IMR-90 (cell line): ENCODE measurements around the gene TMEM131. TPM values are rescaled to one million over a fixed set of nuclear protein-coding genes. Genes with fewer than 3 reads are reported as not detected.

Experiments used
- ATAC-seq: fragments of 200-7000 bp; cut with Tn5 transposase; 2 replicates; pipeline ENCODE4 v1.9.1; 2020; ENCODE audit warnings: low read depth, mild to moderate bottlenecking, moderate library complexity
- BruUV-seq: library from RNA; stranded (reverse); fragments of 400-500 nt; replicated peaks from 2 replicates; lab custom pipeline; 2021; lab: Mats Ljungman, UMichigan
- CTCF ChIA-PET: fragments of 300-600 bp; formaldehyde crosslinking; extraction: SDS; loops from one replicate; lab custom pipeline; 2021; ENCODE audit warnings: antibody characterized with exemption; lab: Yijun Ruan, JAX
- POLR2A ChIA-PET: fragments of 300-600 bp; sonication (Branson Sonifier 250); formaldehyde crosslinking; loops from one replicate; lab custom pipeline; 2022; ENCODE audit warnings: antibody characterized with exemption; ENCODE audit not compliant: unreplicated experiment; lab: Charles Lee
- DNase-seq: peaks from one replicate; pipeline ENCODE4 v3.0.0; 2013
- H2AFZ ChIP-seq: replicated peaks from 2 replicates; pipeline ENCODE3; 2013; ENCODE audit warnings: low read length, mild to moderate bottlenecking; ENCODE audit not compliant: poor library complexity
- H2AK5ac ChIP-seq: 2 replicates; pipeline ENCODE4 v1.6.1; 2013; ENCODE audit warnings: low read depth, low read length, inconsistent platforms
- H2AK9ac ChIP-seq: replicated peaks from 2 replicates; pipeline ENCODE3; 2013; ENCODE audit warnings: mild to moderate bottlenecking, low read depth, low read length, moderate library complexity; ENCODE audit not compliant: poor library complexity
- H2BK120ac ChIP-seq: 2 replicates; pipeline ENCODE4 v1.6.1; 2013; ENCODE audit warnings: low read depth, low read length, inconsistent platforms
- H2BK15ac ChIP-seq: 3 replicates; pipeline ENCODE4 v1.6.1; 2013; ENCODE audit warnings: low read depth, low read length, inconsistent platforms
- H2BK20ac ChIP-seq: 2 replicates; pipeline ENCODE4 v1.6.1; 2013; ENCODE audit warnings: low read depth, mild to moderate bottlenecking, inconsistent platforms, low read length, moderate library complexity
- H2BK5ac ChIP-seq: 2 replicates; pipeline ENCODE4 v1.6.1; 2013; ENCODE audit warnings: mild to moderate bottlenecking, low read depth, low read length, inconsistent platforms; ENCODE audit not compliant: poor library complexity, severe bottlenecking
- H3K14ac ChIP-seq: replicated peaks from 2 replicates; pipeline ENCODE4 v1.6.1; 2013; ENCODE audit warnings: low read depth, low read length, inconsistent platforms
- H3K18ac ChIP-seq: 2 replicates; pipeline ENCODE4 v1.6.1; 2013; ENCODE audit warnings: low read depth, low read length, control low read depth
- H3K23ac ChIP-seq: 2 replicates; pipeline ENCODE4 v1.6.1; 2013; ENCODE audit warnings: low read depth, low read length, inconsistent platforms
- H3K27ac ChIP-seq: 2 replicates; pipeline ENCODE4 v1.5.1; 2013; ENCODE audit warnings: mild to moderate bottlenecking, control low read depth, low read length; ENCODE audit not compliant: insufficient read depth
- H3K27me3 ChIP-seq: 2 replicates; pipeline ENCODE4 v1.6.1; 2013; ENCODE audit warnings: low read length; ENCODE audit not compliant: control insufficient read depth, insufficient read depth
- H3K36me3 ChIP-seq: 2 replicates; pipeline ENCODE4 v1.6.1; 2013; ENCODE audit warnings: low read length, mixed read lengths; ENCODE audit not compliant: control insufficient read depth, insufficient read depth
- H3K4ac ChIP-seq: 2 replicates; pipeline ENCODE4 v1.6.1; 2013; ENCODE audit warnings: low read depth, low read length, inconsistent platforms
- H3K4me1 ChIP-seq: 2 replicates; pipeline ENCODE4 v1.6.1; 2013; ENCODE audit warnings: low read length, mixed read lengths; ENCODE audit not compliant: control insufficient read depth, insufficient read depth
- H3K4me2 ChIP-seq: 2 replicates; pipeline ENCODE4 v1.6.1; 2013; ENCODE audit warnings: low read depth, mild to moderate bottlenecking, control low read depth, low read length, moderate library complexity
- H3K4me3 ChIP-seq: 2 replicates; pipeline ENCODE4 v1.5.1; 2013; ENCODE audit warnings: low read depth, mild to moderate bottlenecking, control low read depth, low read length, moderate library complexity; ENCODE audit not compliant: insufficient read depth
- H3K56ac ChIP-seq: 2 replicates; pipeline ENCODE4 v1.6.1; 2013; ENCODE audit warnings: low read length, inconsistent platforms; ENCODE audit not compliant: insufficient read depth; ENCODE audit errors: extremely low read depth
- H3K79me1 ChIP-seq, 2 experiments: 2 replicates each; pipeline ENCODE4 v1.6.1; 2013; ENCODE audit warnings: low read length in 2 of 2, inconsistent platforms in 1 of 2, low read depth in 1 of 2
- H3K9ac ChIP-seq: 2 replicates; pipeline ENCODE4 v1.6.1; 2013; ENCODE audit warnings: low read depth, low read length, control low read depth
- H3K9me1 ChIP-seq: 2 replicates; pipeline ENCODE4 v1.6.1; 2013; ENCODE audit warnings: low read length, inconsistent platforms; ENCODE audit not compliant: insufficient read depth
- H3K9me3 ChIP-seq: 2 replicates; pipeline ENCODE4 v1.6.1; 2013; ENCODE audit warnings: low read length; ENCODE audit not compliant: control insufficient read depth, insufficient read depth
- H4K20me1 ChIP-seq: 2 replicates; pipeline ENCODE4 v1.6.1; 2013; ENCODE audit warnings: low read length, inconsistent platforms; ENCODE audit not compliant: insufficient read depth
- H4K5ac ChIP-seq: 2 replicates; pipeline ENCODE4 v1.6.1; 2013; ENCODE audit warnings: mild to moderate bottlenecking, low read depth, low read length, control low read depth
- H4K8ac ChIP-seq, 2 experiments: 2 replicates each; pipeline ENCODE4 v1.6.1; 2013; ENCODE audit warnings: low read depth in 2 of 2, low read length in 2 of 2, control low read depth in 1 of 2, inconsistent platforms in 1 of 2
- H4K91ac ChIP-seq: 2 replicates; pipeline ENCODE4 v1.6.1; 2013; ENCODE audit warnings: low read depth, low read length, inconsistent platforms; ENCODE audit not compliant: insufficient read depth
- CEBPB ChIP-seq: IDR thresholded peaks from 2 replicates; pipeline ENCODE4 v1.6.1; 2012; ENCODE audit warnings: low read depth, low read length, improper control_type of control experiment
- MAFK ChIP-seq: IDR thresholded peaks from 2 replicates; pipeline ENCODE4 v1.6.1; 2012; ENCODE audit warnings: low read depth, low read length, improper control_type of control experiment
- WGBS, 2 experiments: methylation state at CpG; one replicate each; pipeline versions ENCODE4 v1.1.5 to v1.1.7; 2013; ENCODE audit warnings: missing lambda C conversion rate in 2 of 2; ENCODE audit not compliant: insufficient read length in 1 of 2; ENCODE audit errors: extremely low coverage in 2 of 2; 5-methylcytosine and 5-hydroxymethylcytosine counted together
- dilution Hi-C: fragments of 300-500 bp; cut with HindIII; formaldehyde crosslinking; loops from one replicate; pipeline ENCODE4 v1.14.3; 2018; ENCODE audit warnings: low sequenced_read_pairs; ENCODE audit not compliant: unreplicated experiment
- in situ Hi-C: fragments of 300-500 bp; cut with MboI; formaldehyde crosslinking; loops from 3 replicates; pipeline ENCODE4 v1.14.3; 2019; ENCODE audit warnings: low sequenced_read_pairs, inconsistent platforms, mixed read lengths
- intact Hi-C: fragments of 100-400 bp; cut with micrococcal nuclease; formaldehyde crosslinking; loops from 2 replicates; pipeline ENCODE4 v1.10.0; 2022
- polyA plus RNA-seq, 3 experiments: library from polyadenylated mRNA; depleted of rRNA; stranded (reverse); fragments of >200 nt; gene quantifications; 2 replicates each; pipeline ENCODE4 v1.2.3, GENCODE V29; 2012; ENCODE audit warnings: low replicate concordance in 1 of 3
- total RNA-seq: library from RNA; depleted of rRNA; stranded (reverse); fragments of >200 nt; gene quantifications from 2 replicates; pipeline ENCODE4 v1.2.3, GENCODE V29; 2012
- TF ChIP-seq, protein P1 (sequence below): fragments of 150-350 bp; IDR thresholded peaks from 2 replicates; pipeline ENCODE4 v1.6.1; 2017; ENCODE audit warnings: mild to moderate bottlenecking, antibody characterized with exemption, low read length, low read depth
- TF ChIP-seq, protein P2 (sequence below): fragments of 150-350 bp; IDR thresholded peaks from 2 replicates; pipeline ENCODE4 v1.6.1; 2016; ENCODE audit warnings: low read depth, mild to moderate bottlenecking, low read length, moderate library complexity, borderline replicate concordance

The TMEM131 gene
- total and polyA plus RNA-seq, 2 of the 4 experiments (the other 2 are of a cell fraction), result 13.3 to 14.0 TPM

DNA sequence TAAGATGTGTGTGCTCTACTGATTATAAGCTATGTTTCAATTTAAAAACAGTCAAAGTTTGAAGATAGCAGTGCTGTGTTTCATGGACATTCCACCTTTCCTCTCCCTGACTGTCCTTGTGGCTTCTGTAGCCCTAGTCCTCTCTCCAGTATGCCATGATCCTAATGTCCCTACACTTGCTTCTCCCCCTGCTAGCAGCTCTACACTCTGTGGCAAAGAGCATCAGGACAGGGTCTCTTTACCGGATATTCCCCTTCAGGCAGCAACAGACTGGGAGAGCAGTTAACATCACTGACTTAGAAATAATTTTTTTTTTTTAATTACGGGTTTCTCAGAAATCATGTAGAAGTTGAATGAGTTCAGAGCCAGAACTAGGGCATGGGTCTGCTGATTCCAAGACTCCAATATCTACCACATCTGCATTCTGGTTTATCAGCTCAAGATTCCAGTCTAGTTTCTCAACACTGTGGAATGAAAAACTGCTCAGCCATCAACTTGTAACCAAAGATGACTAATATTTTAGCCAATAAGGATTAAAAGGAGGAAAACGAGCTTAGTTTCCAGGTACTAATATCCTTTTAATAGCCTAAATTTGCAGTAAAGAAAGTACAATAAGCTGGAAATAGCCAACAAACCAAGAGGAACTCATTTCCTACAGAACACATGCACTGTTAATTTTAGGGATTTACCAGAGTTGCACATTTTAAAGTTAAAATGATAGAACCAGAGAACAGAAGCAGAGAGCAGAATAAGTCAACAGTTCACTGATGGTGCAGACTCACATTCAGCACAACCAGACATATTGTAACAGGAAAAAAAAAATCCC, 45.2 kb downstream of the TMEM131 start (continued):
- TF ChIP-seq, protein P1, sequence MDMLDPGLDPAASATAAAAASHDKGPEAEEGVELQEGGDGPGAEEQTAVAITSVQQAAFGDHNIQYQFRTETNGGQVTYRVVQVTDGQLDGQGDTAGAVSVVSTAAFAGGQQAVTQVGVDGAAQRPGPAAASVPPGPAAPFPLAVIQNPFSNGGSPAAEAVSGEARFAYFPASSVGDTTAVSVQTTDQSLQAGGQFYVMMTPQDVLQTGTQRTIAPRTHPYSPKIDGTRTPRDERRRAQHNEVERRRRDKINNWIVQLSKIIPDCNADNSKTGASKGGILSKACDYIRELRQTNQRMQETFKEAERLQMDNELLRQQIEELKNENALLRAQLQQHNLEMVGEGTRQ, result no peak
- peak; percentile 50; the same call in 1 of the 2 replicates for TF ChIP-seq MAFK

DNA sequence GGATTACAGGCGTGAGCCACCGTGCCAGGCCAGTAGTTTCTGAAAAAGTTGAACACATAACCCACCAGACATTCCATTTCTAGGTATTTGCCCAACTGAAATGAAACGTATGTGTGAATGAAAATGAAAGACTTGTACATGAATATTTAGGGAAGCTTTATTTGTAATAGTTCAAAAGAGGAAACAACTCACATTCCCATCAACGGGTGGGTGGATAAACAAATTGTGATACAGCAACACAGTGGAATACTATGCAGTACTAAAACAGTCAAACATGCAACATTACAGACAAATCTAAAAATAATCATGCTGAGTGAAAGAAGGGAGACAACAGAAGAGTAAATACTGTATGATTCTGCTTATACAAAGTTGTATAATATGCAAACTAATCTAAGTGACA, 46.8 kb downstream of the TMEM131 start:
- intact Hi-C loops, result no loop called here
- Histone ChIP-seq H4K20me1 (peaks cover 13% of the 10 kb centered on the region), H3K27ac (no peak overlapping the region), H2AK9ac (no peak overlapping the region), H3K23ac (no peak overlapping the region), H3K18ac (no peak overlapping the region), H3K4ac (no peak overlapping the region), H3K56ac (no peak overlapping the region), H2BK20ac (no peak overlapping the region), H3K9me1 (peaks cover 9% of the 10 kb centered on the region), H3K4me1 (peaks cover 11% of the 10 kb centered on the region), H4K91ac (no peak overlapping the region), H4K5ac (no peak overlapping the region), H3K9me3 (no peaks in the 10 kb centered on the region), H2BK120ac (no peak overlapping the region), H2BK15ac (no peak overlapping the region), H2BK5ac (peak overlapping the region; percentile 17), H3K14ac (no peak overlapping the region), H3K36me3 (no peaks in the 10 kb centered on the region), H3K27me3 (no peaks in the 10 kb centered on the region), H3K4me2 (no peak overlapping the region), H4K8ac (no peak overlapping the region), H2AK5ac (no peak overlapping the region), H3K4me3 (no peak overlapping the region), H3K79me1 (peaks cover 21 to 56% of the 10 kb centered on the region in 2 experiments), H3K9ac (no peak overlapping the region), H2AFZ (no peak overlapping the region)
- dilution Hi-C loops, result no loop called here
- no peak for ATAC-seq
- CTCF ChIA-PET, result no interaction called here
- in situ Hi-C loops, result no loop called here
- no peak for TF ChIP-seq CEBPB
- TF ChIP-seq, protein P1, result no peak
- TF ChIP-seq, protein P2, sequence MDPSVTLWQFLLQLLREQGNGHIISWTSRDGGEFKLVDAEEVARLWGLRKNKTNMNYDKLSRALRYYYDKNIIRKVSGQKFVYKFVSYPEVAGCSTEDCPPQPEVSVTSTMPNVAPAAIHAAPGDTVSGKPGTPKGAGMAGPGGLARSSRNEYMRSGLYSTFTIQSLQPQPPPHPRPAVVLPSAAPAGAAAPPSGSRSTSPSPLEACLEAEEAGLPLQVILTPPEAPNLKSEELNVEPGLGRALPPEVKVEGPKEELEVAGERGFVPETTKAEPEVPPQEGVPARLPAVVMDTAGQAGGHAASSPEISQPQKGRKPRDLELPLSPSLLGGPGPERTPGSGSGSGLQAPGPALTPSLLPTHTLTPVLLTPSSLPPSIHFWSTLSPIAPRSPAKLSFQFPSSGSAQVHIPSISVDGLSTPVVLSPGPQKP, result no peak
- BruUV-seq, result no TSS peak
- no CpG with 5 or more reads among the region's 4 CpGs for WGBS, 2 experiments
- POLR2A ChIA-PET, result no interaction called here
- no peak for DNase-seq
